ENCODE results near the gene SLC25A11.

Gene SLC25A11

DNA sequence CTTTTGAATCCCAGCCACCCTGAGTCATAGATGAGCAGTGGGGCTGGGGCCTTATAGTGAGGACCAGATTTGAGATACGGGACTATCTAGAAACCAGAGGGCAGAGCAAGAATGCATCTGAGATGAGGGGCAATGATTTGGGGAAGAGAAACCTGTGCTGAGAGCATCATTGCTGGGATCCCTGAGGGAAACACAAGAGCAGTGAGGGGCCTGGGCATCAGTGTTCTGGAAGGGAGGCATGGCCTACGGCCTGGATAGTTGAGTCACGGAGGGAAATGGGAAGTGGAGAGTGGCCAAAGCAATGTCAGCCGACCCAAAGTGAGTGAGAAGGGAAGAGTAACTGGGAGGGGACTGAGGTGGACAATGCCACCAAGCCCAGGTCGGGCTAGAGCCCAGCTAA, 42.5 kb upstream of the SLC25A11 start:
- TF ChIP-seq, protein P1, sequence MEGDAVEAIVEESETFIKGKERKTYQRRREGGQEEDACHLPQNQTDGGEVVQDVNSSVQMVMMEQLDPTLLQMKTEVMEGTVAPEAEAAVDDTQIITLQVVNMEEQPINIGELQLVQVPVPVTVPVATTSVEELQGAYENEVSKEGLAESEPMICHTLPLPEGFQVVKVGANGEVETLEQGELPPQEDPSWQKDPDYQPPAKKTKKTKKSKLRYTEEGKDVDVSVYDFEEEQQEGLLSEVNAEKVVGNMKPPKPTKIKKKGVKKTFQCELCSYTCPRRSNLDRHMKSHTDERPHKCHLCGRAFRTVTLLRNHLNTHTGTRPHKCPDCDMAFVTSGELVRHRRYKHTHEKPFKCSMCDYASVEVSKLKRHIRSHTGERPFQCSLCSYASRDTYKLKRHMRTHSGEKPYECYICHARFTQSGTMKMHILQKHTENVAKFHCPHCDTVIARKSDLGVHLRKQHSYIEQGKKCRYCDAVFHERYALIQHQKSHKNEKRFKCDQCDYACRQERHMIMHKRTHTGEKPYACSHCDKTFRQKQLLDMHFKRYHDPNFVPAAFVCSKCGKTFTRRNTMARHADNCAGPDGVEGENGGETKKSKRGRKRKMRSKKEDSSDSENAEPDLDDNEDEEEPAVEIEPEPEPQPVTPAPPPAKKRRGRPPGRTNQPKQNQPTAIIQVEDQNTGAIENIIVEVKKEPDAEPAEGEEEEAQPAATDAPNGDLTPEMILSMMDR (IDR thresholded peaks at IDR 0.05; ENCODE audit: poor library complexity, severe bottlenecking) = no peak
- Histone ChIP-seq H3K4me3 (ENCODE audit: severe bottlenecking) (no peak overlapping the region), H3K36me3 (ENCODE audit: low read depth) (peaks cover 69% of the 10 kb centered on the region), H3K27me3 (ENCODE audit: insufficient read depth, poor library complexity, severe bottlenecking) (no peaks in the 10 kb centered on the region), H3K27ac (ENCODE audit: poor library complexity, severe bottlenecking) (no peak overlapping the region), H3K9me3 (ENCODE audit: severe bottlenecking) (no peaks in the 10 kb centered on the region), H3K4me1 (ENCODE audit: insufficient read depth, poor library complexity, severe bottlenecking) (peaks cover 2% of the 10 kb centered on the region)
- DNase-seq (ENCODE audit: low spot score) (no peak), ATAC-seq (ENCODE audit: low read depth) (no peak)

DNA sequence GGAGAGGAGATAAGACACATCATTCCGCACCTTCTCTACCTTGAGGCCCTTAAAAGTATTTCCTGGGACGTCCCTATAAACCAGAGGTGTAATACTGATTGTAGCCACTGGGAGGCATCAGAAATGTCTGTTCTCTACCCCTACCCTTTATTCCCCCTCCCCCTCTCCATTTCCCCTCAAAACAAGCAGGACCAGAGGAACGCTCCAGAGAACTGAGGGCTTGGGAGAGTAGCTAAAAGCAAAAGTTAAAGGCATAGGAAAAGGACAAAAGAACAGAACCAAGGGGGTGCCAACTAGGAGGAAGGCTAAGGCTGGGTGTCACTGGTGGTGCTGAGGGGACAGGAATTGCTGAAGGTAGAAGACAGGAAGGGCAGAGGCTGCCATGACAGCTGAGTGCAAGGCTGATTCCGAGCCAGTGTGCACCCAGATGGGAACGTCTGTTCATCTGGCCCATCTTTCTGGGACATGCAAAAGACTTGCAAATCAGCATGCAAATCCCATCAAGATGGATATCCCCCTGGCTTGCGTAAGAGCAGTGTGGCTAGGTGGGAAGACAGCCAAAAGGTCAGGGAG, 40.9 kb upstream of the SLC25A11 start:
- ATAC-seq (ENCODE audit: low read depth) (no peak), DNase-seq (ENCODE audit: low spot score) (no peak)
- H3K4me3 ChIP-seq (ENCODE audit: severe bottlenecking) = no peak overlapping the region
- H3K27me3 ChIP-seq (ENCODE audit: insufficient read depth, poor library complexity, severe bottlenecking) = no peaks in the 10 kb centered on the region
- H3K27ac ChIP-seq (ENCODE audit: poor library complexity, severe bottlenecking) = no peak overlapping the region
- TF ChIP-seq, protein P1 (IDR thresholded peaks at IDR 0.05; ENCODE audit: poor library complexity, severe bottlenecking) = peak; percentile 48
- no peaks in the 10 kb centered on the region for H3K9me3 ChIP-seq (ENCODE audit: severe bottlenecking)
- no peaks in the 10 kb centered on the region for H3K4me1 ChIP-seq (ENCODE audit: insufficient read depth, poor library complexity, severe bottlenecking)
- H3K36me3 ChIP-seq (ENCODE audit: low read depth) = peaks cover 81% of the 10 kb centered on the region

DNA sequence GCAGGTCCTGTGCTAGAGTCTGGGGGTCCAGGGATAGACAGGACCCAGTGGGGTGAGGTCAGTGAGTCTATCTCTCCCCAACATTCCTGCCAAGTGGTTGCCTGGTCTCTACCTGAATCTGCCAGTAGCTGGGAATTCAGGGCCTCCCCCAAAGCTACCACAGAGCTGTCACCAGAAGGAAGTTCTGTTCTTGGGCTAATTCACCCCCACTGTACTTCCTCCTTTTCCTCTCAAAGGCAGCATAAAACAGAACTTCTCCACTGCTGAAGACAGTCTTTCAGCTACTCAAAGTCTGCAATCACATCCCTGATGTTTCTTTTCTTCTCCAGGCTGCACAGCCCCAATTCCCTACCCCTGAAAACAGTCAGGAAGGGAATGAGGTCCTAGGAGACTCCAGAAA, 38.9 kb upstream of the SLC25A11 start:
- Histone ChIP-seq H3K27ac (ENCODE audit: poor library complexity, severe bottlenecking) (no peak overlapping the region), H3K4me1 (ENCODE audit: insufficient read depth, poor library complexity, severe bottlenecking) (no peaks in the 10 kb centered on the region), H3K9me3 (ENCODE audit: severe bottlenecking) (no peaks in the 10 kb centered on the region), H3K27me3 (ENCODE audit: insufficient read depth, poor library complexity, severe bottlenecking) (no peaks in the 10 kb centered on the region), H3K36me3 (ENCODE audit: low read depth) (peaks cover 75% of the 10 kb centered on the region), H3K4me3 (ENCODE audit: severe bottlenecking) (no peak overlapping the region)
- DNase-seq (ENCODE audit: low spot score) (no peak), ATAC-seq (ENCODE audit: low read depth) (no peak)
- TF ChIP-seq, protein P1 (IDR thresholded peaks at IDR 0.05; ENCODE audit: poor library complexity, severe bottlenecking) = no peak

DNA sequence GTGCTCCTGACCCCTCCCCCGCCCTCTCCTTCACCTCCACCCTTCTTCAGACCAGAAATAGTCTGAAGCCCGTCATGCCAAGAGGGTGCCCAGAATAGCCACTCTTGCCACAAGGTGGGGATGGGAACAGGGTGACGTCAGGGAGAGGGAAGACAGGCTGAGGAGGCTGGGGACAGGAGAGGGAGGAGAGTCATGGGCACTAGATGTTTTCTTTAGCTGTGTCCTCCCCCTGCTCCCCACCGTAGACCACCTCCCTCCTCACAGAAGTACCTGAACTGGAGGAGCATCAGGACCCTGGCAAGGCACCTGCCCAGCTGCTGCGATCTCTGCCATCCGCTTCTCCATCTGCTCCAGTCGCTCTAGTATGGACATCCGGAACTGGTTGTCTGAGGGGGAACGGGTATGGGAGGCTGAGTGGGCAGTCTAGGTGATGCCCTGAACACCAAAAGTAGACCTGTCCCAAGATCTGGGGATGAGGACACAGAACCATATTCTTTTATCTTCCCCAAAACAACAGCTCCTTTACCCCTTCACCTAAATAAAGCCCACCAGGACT, 34.3 kb upstream of the SLC25A11 start:
- TF ChIP-seq, protein P1 (IDR thresholded peaks at IDR 0.05; ENCODE audit: poor library complexity, severe bottlenecking) = no peak
- no peak for ATAC-seq (ENCODE audit: low read depth)
- H3K36me3 ChIP-seq (ENCODE audit: low read depth) = peaks cover 60% of the 10 kb centered on the region
- H3K9me3 ChIP-seq (ENCODE audit: severe bottlenecking) = no peaks in the 10 kb centered on the region
- H3K27me3 ChIP-seq (ENCODE audit: insufficient read depth, poor library complexity, severe bottlenecking) = no peaks in the 10 kb centered on the region
- H3K27ac ChIP-seq (ENCODE audit: poor library complexity, severe bottlenecking) = no peak overlapping the region
- no peak for DNase-seq (ENCODE audit: low spot score)
- no peak overlapping the region for H3K4me3 ChIP-seq (ENCODE audit: severe bottlenecking)
- peaks cover 5% of the 10 kb centered on the region for H3K4me1 ChIP-seq (ENCODE audit: insufficient read depth, poor library complexity, severe bottlenecking)

Measured in RWPE2 (cell line).